HG02642 (cell line): ENCODE results near the gene PAPSS2.

ENCODE experiments used
- ATAC-seq: cut with Tn5 transposase; IDR thresholded peaks from one replicate; pipeline ENCODE4 v1.9.1; 2021; ENCODE audit warnings: mild to moderate bottlenecking; ENCODE audit not compliant: unreplicated experiment, poor library complexity

Gene PAPSS2

DNA sequence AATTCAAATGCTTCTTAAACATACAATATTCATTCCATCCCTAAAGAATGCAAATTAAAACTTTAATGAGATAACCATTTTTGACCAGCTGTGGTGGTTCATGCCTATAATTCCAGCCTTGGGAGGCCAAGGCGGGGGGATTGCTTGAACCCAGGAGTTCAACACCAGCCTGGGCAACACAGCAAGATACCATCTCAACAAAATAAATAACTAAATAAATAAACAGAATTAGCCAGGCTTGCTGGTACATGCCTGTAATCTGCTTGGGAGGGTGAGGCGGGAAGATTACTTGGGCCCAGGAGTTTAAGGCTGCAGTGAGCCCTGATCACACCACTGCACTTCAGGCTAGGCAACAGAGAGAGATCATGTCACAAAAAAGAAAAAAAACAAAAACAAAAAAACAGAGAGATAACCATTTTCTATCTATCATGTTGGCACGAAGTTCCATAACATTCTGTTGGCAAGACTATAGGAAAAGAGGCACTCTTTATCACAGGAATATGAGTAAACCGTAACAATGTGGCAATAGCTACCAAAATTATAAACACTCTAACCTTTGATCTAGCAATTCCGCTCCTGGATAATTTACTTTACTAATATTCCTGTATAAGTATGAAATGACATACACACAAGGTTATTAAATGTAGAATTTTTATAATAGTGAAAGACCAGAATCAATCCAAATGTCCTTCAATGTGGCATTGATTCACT, 106.1 kb downstream of the PAPSS2 start:
- no peak for ATAC-seq

- no peak for ATAC-seq
Measured at GRCh38 chr10:87767253-87767652, 107.6 kb downstream of the PAPSS2 start.

- ATAC-seq = no peak
Measured at GRCh38 chr10:87771871-87772500, 112.3 kb downstream of the PAPSS2 start.

DNA sequence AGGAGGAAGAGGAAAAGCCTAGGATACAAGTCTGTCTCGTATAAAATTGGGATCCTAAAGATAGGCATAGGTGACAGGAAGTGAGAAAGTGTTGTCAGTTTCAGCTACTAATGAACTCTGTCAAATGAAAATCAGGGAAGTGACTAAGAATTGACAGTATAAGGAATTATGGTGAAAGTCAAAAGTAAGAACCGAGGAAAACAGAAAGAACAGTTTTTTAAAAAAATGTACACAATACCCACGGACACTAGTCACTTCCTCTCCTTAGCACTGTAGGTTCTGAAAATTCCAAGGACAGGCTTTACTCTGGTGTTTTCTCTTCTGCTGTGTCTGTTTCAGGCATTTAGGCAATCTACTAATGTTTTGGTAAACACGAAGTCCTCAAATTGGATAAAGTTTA, 116.1 kb downstream of the PAPSS2 start:
- ATAC-seq = no peak

- no peak for ATAC-seq
Measured at GRCh38 chr10:87776328-87776727, 116.7 kb downstream of the PAPSS2 start.

- ATAC-seq = no peak
Measured at GRCh38 chr10:87781545-87781944, 121.9 kb downstream of the PAPSS2 start.

GRCh38 chr10:87782721-87783120, 123.0 kb downstream of the PAPSS2 start:
- no peak for ATAC-seq

GRCh38 chr10:87786421-87786820, 126.7 kb downstream of the PAPSS2 start:
- no peak for ATAC-seq

DNA sequence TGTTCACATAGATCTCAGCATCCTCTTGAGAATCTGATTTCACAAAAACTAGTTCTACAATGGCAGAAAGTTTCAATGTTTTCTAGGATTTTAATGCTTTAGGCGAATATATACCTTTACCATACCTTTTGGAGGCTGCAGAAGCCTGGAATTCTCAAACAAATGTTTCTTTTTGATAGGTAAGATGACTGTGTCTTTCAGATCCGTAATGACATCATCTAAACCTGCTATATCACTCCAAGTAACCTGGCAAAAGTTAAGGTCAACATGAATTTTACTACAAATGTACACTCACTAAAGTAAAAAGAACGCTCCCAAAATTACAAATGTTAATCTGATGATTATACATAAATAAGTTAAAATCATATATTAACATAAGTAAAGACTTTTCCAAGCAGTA, 130.5 kb downstream of the PAPSS2 start:
- ATAC-seq = no peak

DNA sequence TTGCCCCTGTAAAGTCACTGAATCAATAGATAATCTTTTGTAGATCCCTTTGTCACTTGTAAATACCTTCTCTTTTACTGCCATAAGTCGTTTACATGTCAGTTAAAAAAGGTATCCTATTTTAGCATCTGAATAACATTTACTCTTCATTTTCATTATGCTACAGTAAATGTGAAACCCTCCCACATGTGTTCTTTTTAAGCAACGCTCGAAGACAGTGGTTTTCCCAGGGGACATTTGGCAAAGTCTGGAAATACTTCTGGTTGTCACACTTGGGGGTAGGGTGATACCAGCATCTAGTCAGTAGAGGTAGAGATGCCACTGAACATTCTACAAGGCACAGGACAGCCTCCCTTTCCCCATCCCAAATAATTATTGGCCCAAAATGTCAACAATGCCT, 134.6 kb downstream of the PAPSS2 start:
- ATAC-seq = peak; percentile 50
